Breast epithelium (tissue), 4 donors: ENCODE measurements around the gene DSCAML1. TPM values are rescaled to one million over a fixed set of nuclear protein-coding genes. Genes with fewer than 3 reads are reported as not detected.

Source experiments
- DNase-seq, 2 donors: peaks; one replicate each; pipeline ENCODE4 v3.0.0-alpha.2; 2019; ENCODE audit warnings: low spot score in 2 of 2
- H3K27ac ChIP-seq, 2 donors: fragments of 200-600 bp; sonication (generic) in 1 of 2; one replicate each; pipeline ENCODE4 v1.5.1; 2016 to 2019; ENCODE audit warnings: mild to moderate bottlenecking in 1 of 2
- H3K27me3 ChIP-seq, 2 donors: fragments of 200-600 bp; sonication (generic) in 1 of 2; one replicate each; pipeline versions ENCODE4 v1.5.1 to v1.6.0; 2017 to 2019; ENCODE audit warnings: control low read depth in 1 of 2, mild to moderate bottlenecking in 1 of 2
- H3K36me3 ChIP-seq: fragments of 200-600 bp; one replicate; pipeline ENCODE4 v1.5.1; 2019
- H3K4me1 ChIP-seq, 2 donors: fragments of 200-600 bp; sonication (generic); one replicate each; pipeline ENCODE4 v1.5.1; 2016 to 2019; ENCODE audit warnings: control low read depth in 1 of 2
- H3K4me3 ChIP-seq, 3 donors: fragments of 200-600 bp; sonication (generic); 1 replicate in 2 of 3; 2 replicates in 1 of 3; pipeline ENCODE4 v1.5.1; 2016 to 2019; ENCODE audit warnings: mild to moderate bottlenecking in 3 of 3, moderate library complexity in 2 of 3
- H3K9me3 ChIP-seq, 2 donors: fragments of 200-600 bp; sonication (generic) in 1 of 2; one replicate each; pipeline ENCODE4 v1.5.1; 2016 to 2019; ENCODE audit warnings: control low read depth in 1 of 2
- CTCF ChIP-seq, 3 donors: fragments of 450-650 bp; IDR thresholded peaks; one replicate each; pipeline ENCODE4 v1.5.1; 2016 to 2017; ENCODE audit warnings: antibody characterized with exemption in 3 of 3, mild to moderate bottlenecking in 3 of 3, moderate library complexity in 3 of 3
- POLR2A ChIP-seq: fragments of 450-650 bp; IDR thresholded peaks from one replicate; pipeline ENCODE4 v1.6.1; 2016; ENCODE audit warnings: antibody characterized with exemption, mild to moderate bottlenecking, moderate library complexity
- POLR2AphosphoS5 ChIP-seq, 3 donors: sonication (generic); formaldehyde crosslinking; IDR thresholded peaks; one replicate each; pipeline ENCODE4 v1.6.1; 2017; ENCODE audit warnings: antibody characterized with exemption in 3 of 3
- intact Hi-C: fragments of 100-400 bp; cut with DNase I; formaldehyde crosslinking; loops from one replicate; pipeline ENCODE4 v1.15.1; 2023; ENCODE audit warnings: low total_unique reads
- total RNA-seq, 3 donors: library from RNA; depleted of rRNA; stranded (reverse); fragments of >200 nt; gene quantifications; one replicate each; pipeline ENCODE4 v1.1.0, GENCODE V29; 2016

The DSCAML1 gene
- total RNA-seq, 3 donors from 2014 or later = 0.33 to 1.8 (median 0.64) TPM

- no peak overlapping the region for H3K27ac ChIP-seq
- TF ChIP-seq POLR2AphosphoS5 (IDR thresholded peaks at IDR 0.05) = no peak
- no peak for TF ChIP-seq CTCF (IDR thresholded peaks at IDR 0.05)
- no peak for TF ChIP-seq POLR2A
- no peak overlapping the region for H3K4me3 ChIP-seq
- H3K36me3 ChIP-seq = no peaks in the 10 kb centered on the region
- H3K4me1 ChIP-seq = no peaks in the 10 kb centered on the region
- DNase-seq = no peak
- H3K27me3 ChIP-seq = no peaks in the 10 kb centered on the region
- intact Hi-C loops = no loop called here
- no peaks in the 10 kb centered on the region for H3K9me3 ChIP-seq
These were observed 356.8 kb downstream of the DSCAML1 start for GRCh38 chr11:117440258-117440657.

- TF ChIP-seq CTCF (IDR thresholded peaks at IDR 0.05) = no peak
- no peak for TF ChIP-seq POLR2AphosphoS5 (IDR thresholded peaks at IDR 0.05)
- no peak for TF ChIP-seq POLR2A
- Histone ChIP-seq H3K36me3 (no peaks in the 10 kb centered on the region), H3K4me1 (no peaks in the 10 kb centered on the region), H3K4me3 (no peak overlapping the region), H3K27ac (no peak overlapping the region), H3K27me3 (no peaks in the 10 kb centered on the region), H3K9me3 (no peaks in the 10 kb centered on the region)
- DNase-seq = no peak
- intact Hi-C loops = no loop called here
These were observed 357.8 kb downstream of the DSCAML1 start for GRCh38 chr11:117439256-117439655.

DNA sequence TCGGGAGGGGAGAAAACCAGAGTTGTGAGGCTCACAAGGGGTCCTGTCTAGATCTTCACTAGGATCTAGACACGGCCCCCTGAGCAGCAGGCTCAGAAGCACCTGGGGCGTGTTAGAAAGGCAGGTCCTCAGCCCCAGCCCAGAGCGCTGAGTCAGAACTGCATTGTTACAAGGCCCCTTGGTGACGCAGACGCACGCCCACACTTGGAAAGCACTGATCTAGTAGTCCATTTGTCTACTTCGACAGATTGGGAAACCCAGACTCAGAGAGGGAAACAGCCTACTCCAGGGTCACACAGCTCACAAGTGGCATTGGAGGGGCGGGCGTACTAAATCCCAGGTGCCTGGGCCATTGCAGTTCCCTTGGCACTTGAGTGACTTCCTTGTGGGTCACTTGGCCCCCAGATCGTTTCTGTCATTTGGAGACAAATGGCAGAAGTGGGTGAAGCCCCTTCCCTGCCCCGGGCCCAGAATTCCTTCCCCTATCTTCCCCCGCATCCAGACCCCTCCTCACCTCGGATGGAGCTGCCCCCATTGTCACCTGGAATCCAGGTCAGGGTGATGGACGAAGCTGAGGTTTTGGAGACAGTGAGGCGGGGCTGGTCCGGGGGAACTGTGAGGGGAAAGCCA is 358.5 kb downstream of the DSCAML1 start:
- Histone ChIP-seq H3K27ac (no peak overlapping the region), H3K27me3 (no peaks in the 10 kb centered on the region), H3K4me3 (no peak overlapping the region), H3K36me3 (no peaks in the 10 kb centered on the region), H3K4me1 (no peaks in the 10 kb centered on the region), H3K9me3 (no peaks in the 10 kb centered on the region)
- intact Hi-C loops = no loop called here
- DNase-seq = no peak
- no peak for TF ChIP-seq CTCF (IDR thresholded peaks at IDR 0.05)
- TF ChIP-seq POLR2A = no peak
- TF ChIP-seq POLR2AphosphoS5 (IDR thresholded peaks at IDR 0.05) = no peak

GRCh38 chr11:117437791-117438130 is 359.3 kb downstream of the DSCAML1 start:
- DNase-seq = no peak
- Histone ChIP-seq H3K36me3 (no peaks in the 10 kb centered on the region), H3K27ac (no peak overlapping the region), H3K27me3 (no peaks in the 10 kb centered on the region), H3K4me1 (no peaks in the 10 kb centered on the region), H3K9me3 (no peaks in the 10 kb centered on the region), H3K4me3 (no peak overlapping the region)
- intact Hi-C loops = no loop called here
- TF ChIP-seq CTCF (IDR thresholded peaks at IDR 0.05) (no peak), POLR2AphosphoS5 (IDR thresholded peaks at IDR 0.05) (no peak), POLR2A (no peak)

- DNase-seq = no peak
- no peaks in the 10 kb centered on the region for H3K4me1 ChIP-seq
- TF ChIP-seq POLR2AphosphoS5 (IDR thresholded peaks at IDR 0.05) (no peak), POLR2A (no peak), CTCF (IDR thresholded peaks at IDR 0.05) (no peak)
- H3K27me3 ChIP-seq = no peaks in the 10 kb centered on the region
- no peaks in the 10 kb centered on the region for H3K36me3 ChIP-seq
- intact Hi-C loops = no loop called here
- no peaks in the 10 kb centered on the region for H3K9me3 ChIP-seq
- H3K4me3 ChIP-seq = no peak overlapping the region
- no peak overlapping the region for H3K27ac ChIP-seq
These were observed 359.8 kb downstream of the DSCAML1 start for GRCh38 chr11:117437041-117437790.
